Medulla oblongata (tissue), 1 donor: Measurements from ENCODE around the gene LRRC40.

Experiments
- DNase-seq: peaks from one replicate; pipeline ENCODE4 v3.0.0-alpha.2; 2015; ENCODE audit errors: extremely low spot score

Gene LRRC40

GRCh38 chr1:70115315-70115714 is 90.1 kb downstream of the LRRC40 start:
- DNase-seq = no peak

- DNase-seq = no peak
Measured at GRCh38 chr1:70112838-70113237, 92.5 kb downstream of the LRRC40 start.

- DNase-seq = no peak
Measured at GRCh38 chr1:70109241-70109640, 96.1 kb downstream of the LRRC40 start.

GRCh38 chr1:70103770-70104169 is 101.6 kb downstream of the LRRC40 start:
- DNase-seq = no peak

- DNase-seq = no peak
Measured at GRCh38 chr1:70101774-70102173, 103.6 kb downstream of the LRRC40 start.

- no peak for DNase-seq
Measured at GRCh38 chr1:70101231-70101630, 104.1 kb downstream of the LRRC40 start.
